Measurements from ENCODE around the gene C9orf72. TPM values are rescaled to one million over a fixed set of nuclear protein-coding genes. Genes with fewer than 3 reads are reported as not detected.

C9orf72 gene, protein sequence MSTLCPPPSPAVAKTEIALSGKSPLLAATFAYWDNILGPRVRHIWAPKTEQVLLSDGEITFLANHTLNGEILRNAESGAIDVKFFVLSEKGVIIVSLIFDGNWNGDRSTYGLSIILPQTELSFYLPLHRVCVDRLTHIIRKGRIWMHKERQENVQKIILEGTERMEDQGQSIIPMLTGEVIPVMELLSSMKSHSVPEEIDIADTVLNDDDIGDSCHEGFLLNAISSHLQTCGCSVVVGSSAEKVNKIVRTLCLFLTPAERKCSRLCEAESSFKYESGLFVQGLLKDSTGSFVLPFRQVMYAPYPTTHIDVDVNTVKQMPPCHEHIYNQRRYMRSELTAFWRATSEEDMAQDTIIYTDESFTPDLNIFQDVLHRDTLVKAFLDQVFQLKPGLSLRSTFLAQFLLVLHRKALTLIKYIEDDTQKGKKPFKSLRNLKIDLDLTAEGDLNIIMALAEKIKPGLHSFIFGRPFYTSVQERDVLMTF
- 2.4 and 2.5 TPM in 2 replicates for total RNA-seq

GRCh38 chr9:27572918-27573633, at the start of gene C9orf72:
C9orf72 (minus strand) TSS chr9:27573481; CDS start chr9:27567120, 6,361 bp downstream.

GRCh38 chr9:27529316-27530278, 43.7 kb downstream of the C9orf72 start, which contains the start of gene MOB3B:
MOB3B (minus strand) TSS chr9:27529814; CDS start chr9:27455550, 74,264 bp downstream.

GRCh38 chr9:27524236-27524635, 49.0 kb downstream of the C9orf72 start, which contains the start of gene IFNK:
IFNK (plus strand) TSS chr9:27524290; CDS start chr9:27524337, 47 bp downstream.

Other genes starting within 250 kb of the C9orf72 start
- not detected in 2 replicates for gene IFNK, start 49.2 kb downstream of the C9orf72 start, total RNA-seq
- gene MOB3B, start 43.7 kb downstream of the C9orf72 start, total RNA-seq = 0.06 and 0.15 TPM in 2 replicates

Data from cardiac ventricle fibroblast (primary cell).